ENCODE results near the gene CRACR2A. TPM values are rescaled to one million over a fixed set of nuclear protein-coding genes. Genes with fewer than 3 reads are reported as not detected.

Gene CRACR2A
- total and polyA plus RNA-seq, 2 of the 8 experiments (the other 6 are each of a cell fraction or from before 2014, with no cell fraction given), result 0.85 to 3.2 TPM

DNA sequence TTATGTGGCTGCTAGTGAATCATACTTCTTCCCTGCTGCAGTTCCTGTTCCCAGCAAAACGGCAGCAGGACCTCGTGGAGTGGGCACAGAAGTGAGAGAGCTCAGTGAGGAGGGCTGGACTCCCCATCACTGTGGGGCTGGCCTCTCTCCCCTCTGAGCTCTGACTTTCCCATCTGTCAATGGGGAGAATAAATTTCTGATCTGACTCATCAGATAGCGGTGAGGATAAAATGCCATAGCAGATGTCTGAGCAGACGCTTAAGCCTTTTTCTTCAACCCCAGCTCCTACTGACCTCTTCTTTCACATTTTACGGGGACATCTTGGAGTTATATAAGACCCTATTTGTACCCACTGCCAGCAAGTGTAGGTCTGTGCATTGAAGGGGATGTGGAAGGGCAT lies 116.6 kb downstream of the CRACR2A start:
- Histone ChIP-seq H3K56ac (replicated peaks; ENCODE audit: insufficient read length, low read depth, low read length) (no peak overlapping the region), H4K8ac (ENCODE audit: extremely low read depth, insufficient read depth, low read length) (no peak overlapping the region)
- TF ChIP-seq SUZ12 (IDR thresholded peaks at IDR 0.05; ENCODE audit: low read length) (no peak), SAP30 (IDR thresholded peaks at IDR 0.05; ENCODE audit: insufficient read depth, insufficient replicate concordance, low read length) (no peak), POU5F1 (IDR thresholded peaks at IDR 0.05; ENCODE audit: low read depth, low read length) (no peak), RFX5 (IDR thresholded peaks at IDR 0.05; ENCODE audit: borderline replicate concordance, low read depth, low read length) (no peak), FOSL1 (IDR thresholded peaks at IDR 0.05; ENCODE audit: insufficient read depth, low read depth, low read length) (no peak), TAF7 (optimal IDR thresholded peaks at IDR 0.05; ENCODE audit: borderline replicate concordance, low read depth, low read length) (no peak), JUN (IDR thresholded peaks at IDR 0.05; ENCODE audit: low read depth, low read length) (no peak), BACH1 (IDR thresholded peaks at IDR 0.05; ENCODE audit: low read length) (no peak), TEAD4 (IDR thresholded peaks at IDR 0.05; ENCODE audit: low read depth, low read length) (no peak), GABPA (IDR thresholded peaks at IDR 0.05; ENCODE audit: borderline replicate concordance, insufficient read depth, low read length) (no peak), ASH2L (IDR thresholded peaks at IDR 0.05; ENCODE audit: low read length) (no peak)
- TF ChIP-seq, protein P1, sequence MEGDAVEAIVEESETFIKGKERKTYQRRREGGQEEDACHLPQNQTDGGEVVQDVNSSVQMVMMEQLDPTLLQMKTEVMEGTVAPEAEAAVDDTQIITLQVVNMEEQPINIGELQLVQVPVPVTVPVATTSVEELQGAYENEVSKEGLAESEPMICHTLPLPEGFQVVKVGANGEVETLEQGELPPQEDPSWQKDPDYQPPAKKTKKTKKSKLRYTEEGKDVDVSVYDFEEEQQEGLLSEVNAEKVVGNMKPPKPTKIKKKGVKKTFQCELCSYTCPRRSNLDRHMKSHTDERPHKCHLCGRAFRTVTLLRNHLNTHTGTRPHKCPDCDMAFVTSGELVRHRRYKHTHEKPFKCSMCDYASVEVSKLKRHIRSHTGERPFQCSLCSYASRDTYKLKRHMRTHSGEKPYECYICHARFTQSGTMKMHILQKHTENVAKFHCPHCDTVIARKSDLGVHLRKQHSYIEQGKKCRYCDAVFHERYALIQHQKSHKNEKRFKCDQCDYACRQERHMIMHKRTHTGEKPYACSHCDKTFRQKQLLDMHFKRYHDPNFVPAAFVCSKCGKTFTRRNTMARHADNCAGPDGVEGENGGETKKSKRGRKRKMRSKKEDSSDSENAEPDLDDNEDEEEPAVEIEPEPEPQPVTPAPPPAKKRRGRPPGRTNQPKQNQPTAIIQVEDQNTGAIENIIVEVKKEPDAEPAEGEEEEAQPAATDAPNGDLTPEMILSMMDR (IDR thresholded peaks at IDR 0.05; ENCODE audit: control extremely low read depth in 1 of 3, insufficient read depth in 1 of 3, low read depth in 1 of 3, low read length in 3 of 3), result no peak

More for the DNA sequence above, 116.6 kb downstream of the CRACR2A start:
- Histone ChIP-seq H3K4ac (replicated peaks; ENCODE audit: insufficient read length, low read depth, low read length) (no peak overlapping the region), H3K36me3 (ENCODE audit: control insufficient read depth in 2 of 4, insufficient read depth in 4 of 4, low read length in 3 of 4) (no peaks in the 10 kb centered on the region), H2BK5ac (ENCODE audit: low read depth, low read length) (no peak overlapping the region), H3K27me3 (replicated peaks in 1 of 4; ENCODE audit: control insufficient read depth in 3 of 4, extremely low read depth in 1 of 4, insufficient read depth in 3 of 4, low read length in 3 of 4) (no peaks in the 10 kb centered on the region), H3K23ac (ENCODE audit: insufficient read length) (no peak overlapping the region), H3K4me2 (ENCODE audit: insufficient read depth in 1 of 2, low read depth in 2 of 2, low read length in 2 of 2) (no peak overlapping the region), H2AFZ (ENCODE audit: low read length) (no peak overlapping the region), H2BK12ac (ENCODE audit: low read depth, low read length) (no peak overlapping the region), H3K14ac (ENCODE audit: insufficient read length) (no peak overlapping the region), H2BK120ac (replicated peaks; ENCODE audit: low read depth, low read length) (no peak overlapping the region), H2AK5ac (ENCODE audit: low read depth, low read length) (no peak overlapping the region), H4K91ac (replicated peaks; ENCODE audit: insufficient read length, low read length) (no peak overlapping the region), H3K79me1 (ENCODE audit: low read depth, low read length) (no peaks in the 10 kb centered on the region; the same call in 1 of the 2 replicates), H3K18ac (ENCODE audit: extremely low read depth, low read length) (no peak overlapping the region), H3K9me3 (ENCODE audit: insufficient read depth in 2 of 2, low read depth in 1 of 2, low read length in 1 of 2) (no peaks in the 10 kb centered on the region), H3K27ac (ENCODE audit: low read depth, low read length) (no peak overlapping the region), H3K4me3 (ENCODE audit: extremely low read depth in 1 of 4, insufficient read depth in 2 of 4, low read depth in 3 of 4, low read length in 4 of 4) (no peak overlapping the region), H3K23me2 (ENCODE audit: low read depth, low read length) (no peaks in the 10 kb centered on the region), H2BK20ac (ENCODE audit: low read length) (no peak overlapping the region), H3K4me1 (replicated peaks in 1 of 4; ENCODE audit: control insufficient read depth in 3 of 4, insufficient read depth in 4 of 4, low read length in 3 of 4) (no peaks in the 10 kb centered on the region; a peak in 1 of 7 replicates), H3K9ac (replicated peaks in 1 of 4; ENCODE audit: extremely low read depth in 1 of 4, low read depth in 3 of 4, low read length in 3 of 4) (no peak overlapping the region), H4K20me1 (replicated peaks in 1 of 2; ENCODE audit: control insufficient read depth in 1 of 2, insufficient read depth in 2 of 2, low read length in 2 of 2) (no peaks in the 10 kb centered on the region), H3K79me2 (ENCODE audit: control insufficient read depth in 1 of 2, insufficient read depth in 2 of 2, low read length in 2 of 2) (no peaks in the 10 kb centered on the region), H2BK15ac (ENCODE audit: low read length) (no peak overlapping the region), H4K5ac (ENCODE audit: insufficient read length, low read depth, low read length) (no peak overlapping the region)
- no peak for DNase-seq (ENCODE audit: low read depth in 1 of 2, low spot score in 2 of 2)
- 93% methylated on average over 5 of the region's 5 CpGs; no CpG with 5 or more reads in 1 of the 2 experiments for WGBS, 2 experiments (ENCODE audit: extremely low coverage in 1 of 2, insufficient coverage in 1 of 2, insufficient read length in 1 of 2, insufficient replicate concordance in 2 of 2, low coverage in 1 of 2, low lambda C conversion rate in 2 of 2, missing lambda C conversion rate in 1 of 2)
- CTCF ChIA-PET (ENCODE audit: partially characterized antibody), result interaction anchor here (1.1 to 2.2 kb wide), 6 partner anchors 22 to 336 kb away, joined by 3 to 7 read pairs (median 4); no protein-coding TSS in a partner anchor
- no peak for FAIRE-seq
- POLR2A ChIA-PET (ENCODE audit: partially characterized antibody), result no interaction called here
